Large intestine (tissue), 3 donors: ENCODE results near the gene SEC14L2. TPM values are rescaled to one million over a fixed set of nuclear protein-coding genes. Genes with fewer than 3 reads are reported as not detected.
"Not testable (repeated sequence)": the region's sequence is repeated elsewhere in the genome, so short reads cannot be mapped to it uniquely, and the experiment has no call there.

Source experiments
- DNase-seq, 2 donors: peaks; one replicate each; pipeline versions ENCODE4 v3.0.0 to v3.0.0-alpha.2; 2013
- H3K27ac ChIP-seq: one replicate; pipeline ENCODE4 v1.5.1; 2013; ENCODE audit warnings: low read length
- H3K27me3 ChIP-seq: 2 replicates; pipeline ENCODE4 v1.6.1; 2013; ENCODE audit warnings: low read length; ENCODE audit not compliant: control insufficient read depth, insufficient read depth
- H3K36me3 ChIP-seq: 2 replicates; pipeline ENCODE4 v1.6.1; 2013; ENCODE audit warnings: low read length; ENCODE audit not compliant: control insufficient read depth, insufficient read depth
- H3K4me1 ChIP-seq: one replicate; pipeline ENCODE4 v1.6.1; 2013; ENCODE audit warnings: low read length; ENCODE audit not compliant: control insufficient read depth, insufficient read depth
- H3K4me3 ChIP-seq: one replicate; pipeline ENCODE4 v1.5.1; 2013; ENCODE audit warnings: low read length
- H3K9me3 ChIP-seq: one replicate; pipeline ENCODE4 v1.6.1; 2013; ENCODE audit warnings: mild to moderate bottlenecking, low read depth, low read length, moderate library complexity; ENCODE audit not compliant: control insufficient read depth
- WGBS: methylation state at CpG from one replicate; pipeline ENCODE4 v1.1.5; 2013; ENCODE audit warnings: low lambda C conversion rate; ENCODE audit not compliant: insufficient coverage; 5-methylcytosine and 5-hydroxymethylcytosine counted together
- polyA plus RNA-seq: library from polyadenylated mRNA; unstranded; fragments of 120-200 nt; gene quantifications from one replicate; pipeline ENCODE4 v1.2.1, GENCODE V29; 2013

The SEC14L2 gene
- polyA plus RNA-seq, 1 donor, result 27.5 TPM

DNA sequence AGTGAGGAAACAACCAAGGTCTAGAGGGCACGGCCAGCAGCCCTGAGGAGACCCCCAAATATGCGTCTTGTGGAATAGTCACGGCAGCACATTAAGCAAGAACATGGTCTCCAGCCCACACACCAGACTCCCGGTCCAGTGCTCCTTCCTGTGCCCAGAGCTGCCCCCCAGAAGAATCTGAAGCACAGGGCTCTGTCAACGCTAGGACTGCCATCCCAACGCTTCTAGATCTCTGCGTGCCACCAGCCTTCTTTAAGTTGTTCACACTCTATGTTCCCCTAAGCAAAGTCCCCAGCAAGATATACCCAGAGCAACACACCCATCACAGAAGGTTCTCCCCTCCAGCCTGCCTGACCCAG, 3.5 kb upstream of the SEC14L2 start:
- H3K4me3 ChIP-seq, result no peak overlapping the region
- WGBS, result no CpG with 5 or more reads among the region's 7 CpGs
- H3K9me3 ChIP-seq, result no peaks in the 10 kb centered on the region
- H3K27me3 ChIP-seq, result no peaks in the 10 kb centered on the region
- H3K4me1 ChIP-seq, result peaks cover 22% of the 10 kb centered on the region
- H3K27ac ChIP-seq, result no peak overlapping the region
- no peak for DNase-seq
- H3K36me3 ChIP-seq, result no peaks in the 10 kb centered on the region

DNA sequence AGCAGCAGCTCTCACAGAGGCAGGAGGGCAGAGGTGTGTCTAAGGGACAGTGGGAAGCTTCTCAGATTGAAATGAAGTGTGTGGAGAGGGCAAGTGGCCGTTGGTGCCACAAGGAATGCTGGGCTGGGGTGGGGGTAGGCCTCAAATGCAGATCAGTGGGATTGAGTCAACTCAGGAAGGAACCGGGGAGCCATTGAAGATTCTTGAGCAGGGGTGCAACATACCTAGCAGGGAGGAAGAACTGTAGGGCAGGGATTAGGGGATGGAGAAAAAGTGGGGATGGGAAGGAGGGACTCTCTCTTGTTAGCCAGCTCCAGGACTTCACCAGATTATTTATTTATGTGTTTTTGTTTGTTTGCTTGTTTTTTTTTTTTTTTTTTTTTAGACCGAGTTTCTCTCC, 2.9 kb upstream of the SEC14L2 start:
- Histone ChIP-seq H3K27me3 (no peaks in the 10 kb centered on the region), H3K4me1 (peaks cover 24% of the 10 kb centered on the region), H3K36me3 (no peaks in the 10 kb centered on the region), H3K9me3 (no peaks in the 10 kb centered on the region), H3K27ac (no peak overlapping the region), H3K4me3 (no peak overlapping the region)
- no peak for DNase-seq
- WGBS, result 100% methylated on average over 1 of the region's 3 CpGs

DNA sequence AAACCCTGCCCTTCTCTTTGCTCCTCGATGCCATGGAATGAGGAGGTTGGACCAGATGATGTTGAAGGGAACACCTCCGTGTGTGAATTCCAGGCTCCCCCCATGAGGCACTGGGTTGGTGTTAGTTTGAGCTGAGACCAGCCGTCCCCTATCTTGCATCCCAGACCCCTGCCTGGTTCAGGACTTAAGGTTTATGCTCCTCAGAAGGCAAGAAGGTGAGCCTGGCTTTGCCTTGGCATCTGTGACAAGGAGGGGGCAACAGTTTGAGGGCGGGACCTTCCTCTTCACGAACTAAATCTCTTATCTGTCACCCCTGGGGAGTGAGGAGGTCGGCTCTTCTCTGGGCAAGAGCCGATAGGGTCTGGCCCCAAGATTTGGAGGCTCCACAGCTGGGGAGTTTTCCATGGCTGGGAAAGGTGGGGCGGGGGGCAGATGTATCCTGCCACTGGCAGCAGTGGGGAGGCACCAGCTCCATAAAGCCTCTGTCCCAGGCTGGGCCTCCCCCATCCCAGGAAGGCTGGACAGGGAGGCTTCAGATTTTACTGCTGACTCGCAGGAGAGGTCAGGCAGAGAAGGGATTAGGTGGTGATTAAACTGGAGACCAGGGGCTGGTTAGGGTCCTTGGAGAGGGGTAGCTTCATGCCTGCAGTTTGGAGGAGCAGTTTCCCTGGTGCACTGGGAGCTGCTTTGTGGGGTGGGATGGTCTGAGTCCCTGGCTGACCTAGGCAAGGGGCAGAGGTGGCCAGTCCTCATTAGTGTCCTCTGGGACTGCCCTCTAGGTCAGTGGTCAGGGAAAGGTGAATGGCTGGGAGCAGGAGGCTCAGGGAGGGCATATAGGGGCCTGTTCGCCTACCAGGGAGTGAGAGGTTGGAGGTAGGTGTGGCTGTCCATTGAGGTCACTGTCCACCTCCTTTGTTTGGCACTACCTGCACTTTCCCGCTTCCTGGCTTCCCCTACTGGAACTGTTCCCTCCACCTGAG, 1.1 kb downstream of the SEC14L2 start:
- Histone ChIP-seq H3K27ac (no peak overlapping the region), H3K4me3 (peak overlapping the region; percentile 78), H3K27me3 (no peaks in the 10 kb centered on the region), H3K9me3 (no peaks in the 10 kb centered on the region), H3K36me3 (peaks cover 4% of the 10 kb centered on the region), H3K4me1 (peaks cover 27% of the 10 kb centered on the region)
- no CpG with 5 or more reads among the region's 11 CpGs for WGBS
- no peak for DNase-seq

DNA sequence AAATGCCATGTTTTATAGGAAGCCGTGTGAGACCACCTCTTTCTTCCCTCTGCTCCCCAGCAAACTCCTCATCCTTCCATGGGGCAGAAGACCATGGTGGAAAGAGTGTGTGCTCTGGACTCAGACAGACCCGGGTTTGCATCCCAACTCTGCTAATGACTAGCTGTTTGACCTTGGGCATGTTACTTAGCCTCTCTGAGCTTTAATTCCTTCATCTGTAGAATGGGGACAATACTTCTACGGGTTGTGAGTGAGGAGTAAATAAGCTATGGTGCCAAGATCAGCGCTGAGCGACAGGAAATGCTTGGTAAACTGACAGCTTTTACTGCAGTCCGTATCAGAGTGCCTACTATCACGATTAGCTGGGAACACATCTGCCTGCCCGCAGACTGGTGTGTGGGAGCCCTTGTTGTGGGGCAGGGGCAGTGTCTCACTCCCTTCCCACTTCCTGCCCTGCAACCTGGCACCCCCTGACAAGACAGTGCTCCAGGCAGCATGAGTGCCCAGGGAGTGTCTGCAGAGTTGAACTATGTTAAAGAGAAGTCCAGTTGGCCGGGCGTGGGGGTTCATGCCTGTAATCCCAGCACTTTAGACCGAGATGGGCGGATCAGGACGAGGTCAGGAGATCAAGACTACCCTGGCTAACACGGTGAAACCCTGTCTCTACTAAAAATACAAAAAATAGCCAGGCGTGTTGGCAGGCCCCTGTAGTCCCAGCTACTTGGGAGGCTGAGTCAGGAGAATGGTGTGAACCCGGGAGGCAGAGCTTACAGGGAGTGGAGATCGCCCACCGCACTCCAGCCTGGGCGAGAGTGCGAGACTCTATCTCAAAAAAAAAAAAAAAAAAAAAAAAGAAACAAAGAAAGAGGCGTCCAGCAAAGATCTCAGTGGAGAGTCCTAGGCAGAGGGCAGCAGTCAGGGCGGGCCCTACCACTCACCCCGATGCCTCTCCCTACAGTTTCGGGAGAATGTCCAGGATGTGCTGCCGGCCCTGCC, 2.2 kb downstream of the SEC14L2 start:
- no CpG with 5 or more reads among the region's 25 CpGs for WGBS
- Histone ChIP-seq H3K4me1 (peaks cover 27% of the 10 kb centered on the region), H3K27me3 (no peaks in the 10 kb centered on the region), H3K9me3 (no peaks in the 10 kb centered on the region), H3K4me3 (no peak overlapping the region), H3K27ac (no peak overlapping the region), H3K36me3 (peaks cover 4% of the 10 kb centered on the region)
- no peak for DNase-seq

DNA sequence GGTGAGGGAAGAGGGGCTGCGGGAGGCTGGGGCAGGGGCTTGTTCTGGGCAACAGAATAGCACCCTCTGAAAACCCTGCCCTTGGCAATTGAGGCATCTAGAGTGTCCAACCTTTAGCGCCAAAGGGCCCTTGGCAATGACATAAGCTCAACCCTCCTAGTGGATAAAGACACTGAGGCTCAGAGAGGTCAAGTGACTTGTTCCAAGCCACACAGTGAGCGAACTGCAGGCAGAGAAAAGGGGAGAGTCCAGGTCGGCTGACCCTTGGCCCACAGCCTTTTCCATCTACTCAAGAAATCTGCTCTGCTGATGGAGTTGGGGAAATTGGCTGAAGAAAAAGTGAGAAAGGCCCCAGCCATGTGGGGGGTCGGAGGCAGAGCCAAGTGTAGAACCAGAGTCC, 2.9 kb downstream of the SEC14L2 start:
- Histone ChIP-seq H3K4me3 (no peak overlapping the region), H3K27ac (no peak overlapping the region), H3K9me3 (no peaks in the 10 kb centered on the region), H3K27me3 (no peaks in the 10 kb centered on the region), H3K4me1 (peaks cover 27% of the 10 kb centered on the region), H3K36me3 (peaks cover 4% of the 10 kb centered on the region)
- DNase-seq, result no peak
- WGBS, result no CpG with 5 or more reads among the region's 5 CpGs

DNA sequence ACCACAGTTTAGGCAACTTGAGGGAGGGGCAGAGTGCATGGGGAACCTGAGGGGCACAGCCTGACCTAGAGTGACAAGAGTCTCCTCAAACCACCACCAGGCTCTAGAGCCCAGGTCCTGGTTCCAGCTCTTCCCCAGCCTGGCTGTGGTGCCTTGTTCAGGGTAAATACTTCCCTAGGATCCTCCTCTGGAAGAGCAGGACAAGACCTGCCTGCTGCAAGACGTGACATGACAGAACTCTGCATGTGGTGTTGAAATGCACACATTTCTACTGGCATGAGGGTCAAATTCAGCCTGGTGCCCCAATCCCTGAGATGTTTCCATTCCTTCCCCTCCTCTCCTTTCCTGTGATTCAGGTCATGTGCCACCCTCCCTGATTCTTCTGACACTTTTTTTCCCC, 3.3 kb downstream of the SEC14L2 start:
- no peaks in the 10 kb centered on the region for H3K9me3 ChIP-seq
- H3K4me3 ChIP-seq, result no peak overlapping the region
- no peaks in the 10 kb centered on the region for H3K27me3 ChIP-seq
- H3K4me1 ChIP-seq, result peaks cover 27% of the 10 kb centered on the region
- peaks cover 4% of the 10 kb centered on the region for H3K36me3 ChIP-seq
- no peak overlapping the region for H3K27ac ChIP-seq
- no CpG with 5 or more reads among the region's 1 CpG for WGBS
- DNase-seq, result no peak

DNA sequence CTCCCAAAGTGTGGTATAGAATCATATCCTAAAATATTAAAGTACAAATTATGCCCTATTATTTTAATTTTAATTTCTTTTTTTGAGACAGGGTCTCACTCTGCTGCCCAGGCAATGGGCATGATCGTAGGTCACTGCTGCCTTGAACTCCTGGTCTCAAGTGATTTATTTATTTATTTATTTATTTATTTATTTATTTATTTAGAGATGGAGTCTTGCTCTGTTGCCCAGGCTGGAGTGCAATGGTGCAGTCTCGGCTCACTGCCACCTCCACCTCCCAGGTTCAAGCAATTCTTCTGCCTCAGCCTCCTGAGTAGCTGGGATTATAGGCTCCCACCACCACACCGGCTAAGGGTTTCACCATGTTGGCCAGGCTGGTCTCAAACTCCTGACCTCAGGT, 4.2 kb downstream of the SEC14L2 start:
- H3K4me3 ChIP-seq, H3K27ac ChIP-seq, H3K27me3 ChIP-seq, H3K36me3 ChIP-seq, DNase-seq, H3K9me3 ChIP-seq: not testable (repeated sequence)
- WGBS, result 100% methylated on average over 1 of the region's 3 CpGs
- peaks cover 26% of the 10 kb centered on the region for H3K4me1 ChIP-seq

DNA sequence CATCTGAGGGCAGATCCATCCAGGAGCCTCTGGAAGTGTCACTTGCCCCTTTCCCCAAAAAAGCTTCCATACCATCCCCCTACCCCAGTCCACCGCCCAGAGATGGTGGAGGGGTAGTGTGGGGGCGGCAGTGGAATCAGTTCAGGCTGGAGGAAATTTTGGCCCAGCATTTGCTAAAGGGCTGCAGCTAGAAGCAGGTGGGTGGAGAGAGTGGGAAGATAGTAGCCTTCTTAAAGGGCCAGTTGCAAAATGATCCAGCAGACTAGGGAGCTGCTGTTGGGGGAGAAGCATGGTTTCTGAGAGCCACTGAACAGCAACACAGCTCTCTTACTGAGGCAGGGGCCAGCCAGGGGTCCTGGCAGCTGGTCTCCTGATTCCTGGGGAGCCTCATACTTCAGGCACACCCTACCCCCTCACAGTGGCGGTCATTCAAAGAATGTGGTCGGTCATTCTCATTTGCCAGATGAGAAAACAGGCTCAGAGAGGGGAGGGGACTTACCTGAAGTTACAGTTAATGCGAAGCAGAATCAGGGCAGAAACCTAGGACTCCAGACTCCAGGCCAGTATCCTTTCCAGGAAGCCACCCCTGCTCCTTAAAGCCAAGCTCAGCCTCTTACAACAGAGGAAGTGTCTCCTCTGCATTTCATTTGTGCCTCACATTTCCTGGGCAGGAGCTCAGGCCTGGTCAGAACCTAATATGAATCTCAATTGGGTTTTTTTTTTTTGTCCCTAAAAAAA, 5.4 kb downstream of the SEC14L2 start:
- Histone ChIP-seq H3K4me1 (peaks cover 23% of the 10 kb centered on the region), H3K4me3 (no peak overlapping the region), H3K9me3 (no peaks in the 10 kb centered on the region), H3K36me3 (peaks cover 14% of the 10 kb centered on the region), H3K27me3 (no peaks in the 10 kb centered on the region), H3K27ac (no peak overlapping the region)
- no CpG with 5 or more reads among the region's 5 CpGs for WGBS
- no peak for DNase-seq

DNA sequence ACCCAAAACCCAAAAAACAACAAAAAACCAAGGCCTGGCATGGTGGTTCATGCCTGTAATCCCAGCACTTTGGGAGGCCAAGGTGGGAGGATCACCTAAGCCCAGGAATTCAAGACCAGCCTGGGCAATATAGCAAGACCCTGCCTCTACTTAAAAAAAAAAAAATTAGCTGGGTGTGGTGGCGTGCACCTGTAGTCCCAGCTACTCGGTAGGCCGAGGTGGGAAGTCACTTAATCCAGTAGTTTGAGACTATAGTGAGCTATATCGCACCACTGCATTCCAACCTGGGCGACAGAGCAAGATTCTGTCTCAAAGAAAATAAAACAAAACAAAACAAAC, 5.9 kb downstream of the SEC14L2 start:
- DNase-seq, H3K9me3 ChIP-seq, H3K27ac ChIP-seq, H3K4me3 ChIP-seq, H3K27me3 ChIP-seq: not testable (repeated sequence)
- WGBS, result no CpG with 5 or more reads among the region's 5 CpGs
- peaks cover 17% of the 10 kb centered on the region for H3K36me3 ChIP-seq
- H3K4me1 ChIP-seq, result peaks cover 21% of the 10 kb centered on the region

DNA sequence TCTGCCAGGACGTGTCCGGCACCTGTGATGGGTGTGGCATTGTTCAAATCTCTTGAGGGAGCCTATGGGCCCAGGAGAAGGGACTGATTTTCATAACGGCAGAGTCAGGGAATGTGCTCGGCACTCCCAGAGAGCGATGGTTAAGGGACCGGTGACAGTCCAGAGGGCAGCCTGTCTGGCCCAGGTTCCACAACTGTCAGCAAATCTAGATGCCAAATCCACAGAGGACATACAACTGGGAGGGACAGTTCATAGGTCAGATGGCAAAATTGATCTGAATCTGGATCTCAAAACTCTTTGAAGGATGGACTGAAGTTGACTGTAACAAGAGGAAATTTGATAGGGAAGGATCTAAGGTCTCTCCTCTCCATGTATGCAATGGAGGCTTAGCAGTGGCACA, 7.5 kb downstream of the SEC14L2 start:
- Histone ChIP-seq H3K27me3 (no peaks in the 10 kb centered on the region), H3K36me3 (peaks cover 31% of the 10 kb centered on the region), H3K27ac (no peak overlapping the region), H3K4me1 (peaks cover 11% of the 10 kb centered on the region), H3K4me3 (no peak overlapping the region), H3K9me3 (no peaks in the 10 kb centered on the region)
- WGBS, result no CpG with 5 or more reads among the region's 6 CpGs
- DNase-seq, result peak in 1 of 2 donors; percentile 40
